ENCODE results near the gene SORBS1. TPM values are rescaled to one million over a fixed set of nuclear protein-coding genes. Genes with fewer than 3 reads are reported as not detected.

The SORBS1 gene
- total and polyA plus RNA-seq, 2 donors (not counting 3 experiments of a cell fraction or from before 2014, with no cell fraction given), result 2.0 to 7.9 TPM

- Histone ChIP-seq H3K9ac (replicated peaks; ENCODE audit: extremely low read depth, insufficient read depth, low read length) (no peak overlapping the region), H4K20me1 (replicated peaks; ENCODE audit: control insufficient read depth, extremely low read depth, insufficient read depth, low read length) (no peaks in the 10 kb centered on the region), H3K27me3 (ENCODE audit: control insufficient read depth in 2 of 2, insufficient read depth in 2 of 2, low read length in 2 of 2) (no peaks in the 10 kb centered on the region), H2AFZ (ENCODE audit: low read depth, low read length) (no peak overlapping the region), H3K4me1 (ENCODE audit: control insufficient read depth, extremely low read depth, insufficient read depth, low read length) (peaks cover 11% of the 10 kb centered on the region), H3K36me3 (ENCODE audit: control insufficient read depth in 2 of 2, extremely low read depth in 1 of 2, insufficient read depth in 2 of 2, low read length in 2 of 2) (no peaks in the 10 kb centered on the region), H3K9me3 (replicated peaks; ENCODE audit: control insufficient read depth, insufficient read depth, low read length) (no peaks in the 10 kb centered on the region), H3K9me1 (replicated peaks; ENCODE audit: control insufficient read depth, extremely low read depth, insufficient read depth, low read length) (no peaks in the 10 kb centered on the region), H3K4me3 (replicated peaks in 1 of 3; ENCODE audit: insufficient read depth in 1 of 3, low read depth in 1 of 3, low read length in 3 of 3) (no peak overlapping the region), H3K79me2 (ENCODE audit: control insufficient read depth, insufficient read depth, low read length) (no peaks in the 10 kb centered on the region), H3K4me2 (ENCODE audit: insufficient read depth, low read length) (no peak overlapping the region), H3K27ac (ENCODE audit: insufficient read depth, low read depth, low read length) (no peak overlapping the region)
- ChIA-PET CTCF (interaction anchor here (1.0 kb wide), 1 partner anchor 150 kb away, joined by 3 read pairs; no protein-coding TSS in a partner anchor), POLR2A (no interaction called here)
- TF ChIP-seq JUN (IDR thresholded peaks at IDR 0.05; ENCODE audit: borderline replicate concordance, insufficient read depth, insufficient read length, low read depth), result no peak
- no peak for TF ChIP-seq FOS (IDR thresholded peaks at IDR 0.05; ENCODE audit: borderline replicate concordance, insufficient read depth, low read length)
- TF ChIP-seq POLR2A (IDR thresholded peaks at IDR 0.05; ENCODE audit: low read depth, low read length), result no peak
- no peak for TF ChIP-seq GATA2 (IDR thresholded peaks at IDR 0.05; ENCODE audit: insufficient read depth, insufficient read length, low read depth, low read length)
- no peak for TF ChIP-seq MAX (IDR thresholded peaks at IDR 0.05; ENCODE audit: insufficient read depth, insufficient read length)
- TF ChIP-seq CTCF (IDR thresholded peaks at IDR 0.05; ENCODE audit: extremely low read depth in 1 of 2, insufficient read depth in 1 of 2, low read depth in 1 of 2, low read length in 2 of 2), result no peak
- TF ChIP-seq POLR2AphosphoS5 (IDR thresholded peaks at IDR 0.05; ENCODE audit: insufficient read depth, low read depth, low read length), result no peak
- TF ChIP-seq EZH2 (IDR thresholded peaks at IDR 0.05; ENCODE audit: borderline replicate concordance, low read depth, low read length, severe bottlenecking), result no peak
- TF ChIP-seq MYC (IDR thresholded peaks at IDR 0.05; ENCODE audit: low read depth, low read length), result no peak
- no peak for FAIRE-seq
- dilution Hi-C loops (cut with MboI; ENCODE audit: extremely low pct_ligation_motif_present, low sequenced_read_pairs), result no loop called here
- intact Hi-C loops (cut with micrococcal nuclease), result no loop called here
- DNase-seq (ENCODE audit: low read depth, low spot score), result no peak
- BruUV-seq (replicated peaks), result no TSS peak
These were observed 109.3 kb downstream of the SORBS1 start for GRCh38 chr10:95451568-95452524.

All from endothelial cell of umbilical vein (primary cell).